Cardiac fibroblast (primary cell): ENCODE measurements around the gene PLPPR3.

Experiments used
- DNase-seq, 2 donors: peaks; one replicate each; pipeline versions ENCODE4 v3.0.0 to v3.0.0-alpha.2; 2010; ENCODE audit warnings: low read depth in 2 of 2
- H3K4me3 ChIP-seq, 2 donors: replicated peaks in 1 of 2; 1 replicate in 1 of 2; 2 replicates in 1 of 2; pipeline ENCODE4 v1.5.1; 2011; ENCODE audit warnings: low read depth in 2 of 2, low read length in 2 of 2, mild to moderate bottlenecking in 2 of 2, moderate library complexity in 1 of 2
- TF ChIP-seq, protein P1 (sequence below): IDR thresholded peaks from one replicate; pipeline ENCODE4 v1.5.1; 2011; ENCODE audit warnings: low read depth, mild to moderate bottlenecking, low read length, inconsistent platforms

The PLPPR3 gene

DNA sequence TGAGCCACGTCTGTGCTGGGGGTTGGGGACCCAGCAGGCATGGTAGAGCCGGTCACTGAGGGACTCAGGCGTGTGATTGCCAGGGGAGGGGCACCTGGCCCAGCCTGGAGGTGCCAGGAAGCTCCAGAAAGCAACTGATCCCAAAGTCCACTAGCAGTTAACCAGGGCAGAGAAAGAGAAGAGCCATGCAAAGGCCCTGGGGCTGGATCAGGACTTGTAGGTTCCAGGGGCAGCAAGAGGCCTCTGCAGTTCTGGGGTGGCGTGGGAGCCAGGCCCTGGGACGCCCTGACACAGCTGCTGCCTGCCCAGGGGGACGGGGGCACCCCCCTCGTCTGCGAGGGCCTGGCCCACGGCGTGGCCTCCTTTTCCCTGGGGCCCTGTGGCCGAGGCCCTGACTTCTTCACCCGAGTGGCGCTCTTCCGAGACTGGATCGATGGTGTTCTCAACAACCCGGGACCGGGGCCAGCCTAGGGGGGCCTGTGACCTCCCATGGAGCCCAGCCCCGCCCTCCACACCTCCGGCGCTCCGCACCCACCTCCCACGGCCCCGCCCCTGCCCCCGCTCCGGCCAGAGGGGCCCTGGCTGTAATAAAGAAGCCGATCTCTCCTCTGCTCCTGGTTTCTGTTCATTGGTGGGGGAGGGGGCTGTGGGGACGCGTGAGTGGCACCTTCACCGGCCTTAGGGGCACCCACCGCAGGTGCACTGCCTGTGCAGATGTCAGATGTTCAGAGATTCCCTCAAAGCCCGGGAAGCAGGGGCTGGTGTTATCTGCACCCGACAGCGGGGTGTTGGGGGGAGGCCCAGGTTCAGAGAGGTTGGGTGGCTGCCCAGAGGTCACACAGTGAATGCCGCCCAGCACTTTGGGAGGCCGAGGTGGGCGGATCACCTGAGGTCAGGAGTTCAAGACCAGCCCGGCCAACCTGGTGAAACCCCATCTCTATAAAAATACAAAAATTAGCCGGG lies 9.9 kb upstream of the PLPPR3 start:
- TF ChIP-seq, protein P1, sequence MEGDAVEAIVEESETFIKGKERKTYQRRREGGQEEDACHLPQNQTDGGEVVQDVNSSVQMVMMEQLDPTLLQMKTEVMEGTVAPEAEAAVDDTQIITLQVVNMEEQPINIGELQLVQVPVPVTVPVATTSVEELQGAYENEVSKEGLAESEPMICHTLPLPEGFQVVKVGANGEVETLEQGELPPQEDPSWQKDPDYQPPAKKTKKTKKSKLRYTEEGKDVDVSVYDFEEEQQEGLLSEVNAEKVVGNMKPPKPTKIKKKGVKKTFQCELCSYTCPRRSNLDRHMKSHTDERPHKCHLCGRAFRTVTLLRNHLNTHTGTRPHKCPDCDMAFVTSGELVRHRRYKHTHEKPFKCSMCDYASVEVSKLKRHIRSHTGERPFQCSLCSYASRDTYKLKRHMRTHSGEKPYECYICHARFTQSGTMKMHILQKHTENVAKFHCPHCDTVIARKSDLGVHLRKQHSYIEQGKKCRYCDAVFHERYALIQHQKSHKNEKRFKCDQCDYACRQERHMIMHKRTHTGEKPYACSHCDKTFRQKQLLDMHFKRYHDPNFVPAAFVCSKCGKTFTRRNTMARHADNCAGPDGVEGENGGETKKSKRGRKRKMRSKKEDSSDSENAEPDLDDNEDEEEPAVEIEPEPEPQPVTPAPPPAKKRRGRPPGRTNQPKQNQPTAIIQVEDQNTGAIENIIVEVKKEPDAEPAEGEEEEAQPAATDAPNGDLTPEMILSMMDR, result no peak
- H3K4me3 ChIP-seq, result no peak overlapping the region

DNA sequence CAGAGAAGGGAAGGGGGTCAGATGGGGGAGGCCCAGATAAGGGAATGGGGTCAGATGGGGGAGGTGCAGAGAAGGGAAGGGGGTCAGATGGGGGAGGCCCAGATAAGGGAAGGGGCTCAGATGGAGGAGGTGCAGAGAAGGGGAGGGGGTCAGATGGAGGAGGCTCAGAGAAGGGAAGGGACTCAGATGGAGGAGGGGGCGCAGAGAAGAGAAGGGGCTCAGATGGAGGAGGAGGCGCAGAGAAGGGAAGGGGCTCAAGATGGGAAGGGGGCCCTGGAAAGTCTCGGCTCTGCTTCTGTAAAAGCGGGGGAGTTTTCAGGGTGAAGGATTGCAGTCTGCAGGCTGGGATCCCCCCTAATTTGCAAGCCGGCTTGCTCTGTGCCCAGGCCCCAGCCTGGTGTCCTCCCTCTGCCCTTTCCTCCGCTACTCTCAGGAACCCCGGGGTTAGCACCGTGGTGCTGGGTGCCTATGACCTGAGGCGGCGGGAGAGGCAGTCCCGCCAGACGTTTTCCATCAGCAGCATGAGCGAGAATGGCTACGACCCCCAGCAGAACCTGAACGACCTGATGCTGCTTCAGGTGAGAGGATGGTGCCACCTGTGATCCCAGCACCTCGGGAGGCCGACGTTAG lies 7.5 kb upstream of the PLPPR3 start:
- H3K4me3 ChIP-seq, result no peak overlapping the region
- DNase-seq, result no peak
- TF ChIP-seq, protein P1, result no peak

More for the DNA sequence above, 9.9 kb upstream of the PLPPR3 start:
- no peak for DNase-seq

GRCh38 chr19:827710-828321 lies 6.1 kb upstream of the PLPPR3 start, which contains the start of gene AZU1:
Gene AZU1 (plus strand): TSS chr19:827837. CDS start chr19:827847, 10 bp downstream.
- TF ChIP-seq, protein P1, result no peak
- H3K4me3 ChIP-seq, result no peak within 1 kb of the TSS
- DNase-seq, result no peak

DNA sequence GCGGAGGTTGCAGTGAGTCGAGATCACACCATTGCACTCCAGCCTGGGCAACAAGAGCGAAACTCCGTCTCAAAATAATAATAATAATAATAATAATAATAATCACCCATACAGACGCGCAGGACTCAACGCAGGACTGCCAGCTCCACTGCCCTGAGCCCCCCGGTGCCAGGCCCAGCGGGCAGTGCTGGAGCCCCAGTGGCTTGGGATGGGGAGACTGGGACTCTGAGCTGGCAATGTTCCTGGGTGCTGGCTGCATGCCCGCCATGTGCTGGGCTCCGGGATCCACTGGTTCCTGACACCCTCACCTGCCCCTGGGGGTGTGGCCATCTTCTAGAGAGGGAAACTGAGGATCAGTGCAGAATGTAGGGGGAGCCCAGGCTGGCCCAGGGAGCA lies 5.6 kb upstream of the PLPPR3 start:
- no peak overlapping the region for H3K4me3 ChIP-seq
- no peak for DNase-seq
- TF ChIP-seq, protein P1, result no peak

DNA sequence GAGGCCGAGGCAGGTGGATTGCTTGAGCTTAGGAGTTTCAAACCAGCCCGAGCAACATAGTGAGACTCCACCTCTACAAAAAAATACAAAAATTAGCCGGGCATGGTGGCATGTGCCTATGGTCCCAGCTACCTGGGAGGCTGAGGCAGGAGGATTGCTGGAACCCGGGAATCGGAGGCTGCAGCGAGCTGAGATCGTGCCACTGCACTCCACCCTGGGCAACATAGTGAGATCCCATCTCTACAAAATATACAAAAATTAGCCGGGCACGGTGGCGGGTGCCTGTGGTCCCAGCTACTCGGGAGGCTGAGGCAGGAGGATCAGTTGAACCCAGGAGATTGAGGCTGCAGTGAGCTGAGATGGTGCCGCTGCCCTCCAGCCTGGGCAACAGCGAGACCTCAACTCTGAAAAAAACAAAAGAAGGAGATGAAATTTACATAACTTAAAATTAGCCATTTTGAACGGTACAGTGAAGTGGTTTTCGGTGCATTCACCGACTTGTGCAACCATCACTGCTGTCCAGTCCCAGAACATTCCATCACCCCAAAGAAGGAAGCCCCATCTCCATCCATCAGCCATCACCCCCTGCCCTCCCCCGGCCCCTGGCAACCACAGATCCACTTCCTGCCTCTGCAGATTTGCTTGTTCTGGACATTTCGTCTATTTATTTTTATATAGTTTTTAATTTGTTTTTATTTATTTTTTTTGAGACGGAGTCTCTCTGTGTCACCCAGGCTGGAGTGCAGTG lies 4.3 kb upstream of the PLPPR3 start:
- H3K4me3 ChIP-seq, result no peak overlapping the region
- TF ChIP-seq, protein P1, result no peak
- DNase-seq, result no peak

- TF ChIP-seq, protein P1, result no peak
- no peak overlapping the region for H3K4me3 ChIP-seq
- DNase-seq, result no peak
Measured at GRCh38 chr19:824885-825284, 3.1 kb upstream of the PLPPR3 start.
